WTC11 (cell line): Measurements from ENCODE around the gene KCNH8. TPM values are rescaled to one million over a fixed set of nuclear protein-coding genes. Genes with fewer than 3 reads are reported as not detected.

Experiments
- ATAC-seq: fragments of 200-7000 bp; cut with Tn5 transposase; 2 replicates; pipeline ENCODE4 v1.10.0; 2021; ENCODE audit warnings: mild to moderate bottlenecking, moderate library complexity
- CTCF ChIA-PET: fragments of 300-600 bp; sonication (Branson Sonifier 250); formaldehyde crosslinking; loops from one replicate; lab custom pipeline; 2021; ENCODE audit warnings: antibody characterized with exemption; lab: Charles Lee
- POLR2A ChIA-PET: fragments of 350-600 bp; sonication (Branson Sonifier 250); formaldehyde crosslinking; loops from one replicate; lab custom pipeline; 2021; ENCODE audit warnings: antibody characterized with exemption; lab: Charles Lee
- DNase-seq: peaks from one replicate; pipeline ENCODE4 v3.0.0; 2021; ENCODE audit warnings: low spot score
- H3K27ac Mint-ChIP-seq: 2 replicates; pipeline ENCODE4 v1.8.0; 2021; ENCODE audit warnings: mixed read lengths
- H3K27me3 Mint-ChIP-seq: 2 replicates; pipeline ENCODE4 v1.8.0; 2021; ENCODE audit warnings: low read depth, mild to moderate bottlenecking, moderate library complexity, mixed read lengths
- H3K36me3 Mint-ChIP-seq: 2 replicates; pipeline ENCODE4 v1.8.0; 2021; ENCODE audit warnings: mixed read lengths
- H3K4me1 Mint-ChIP-seq: 2 replicates; pipeline ENCODE4 v1.8.0; 2022; ENCODE audit warnings: mixed read lengths
- H3K4me3 Mint-ChIP-seq: 2 replicates; pipeline ENCODE4 v1.8.0; 2021; ENCODE audit warnings: mild to moderate bottlenecking, moderate library complexity, mixed read lengths
- H3K9me3 Mint-ChIP-seq: 2 replicates; pipeline ENCODE4 v1.8.0; 2021; ENCODE audit warnings: mixed read lengths
- AR ChIP-seq: fragments of 250-450 bp; sonication (Bioruptor Pico); IDR thresholded peaks from 2 replicates; pipeline ENCODE4 v1.9.0; 2021; ENCODE audit warnings: mild to moderate bottlenecking
- ESRRA ChIP-seq: sonication (generic); formaldehyde crosslinking; IDR thresholded peaks from 2 replicates; pipeline ENCODE4 v1.8.1; 2022; ENCODE audit warnings: mild to moderate bottlenecking, missing genetic modification reagents, borderline replicate concordance
- GABPB1 ChIP-seq: sonication (generic); formaldehyde crosslinking; IDR thresholded peaks from 2 replicates; pipeline ENCODE4 v1.8.1; 2023; ENCODE audit warnings: mild to moderate bottlenecking, missing genetic modification reagents
- GRHL2 ChIP-seq: fragments of 250-450 bp; sonication (Bioruptor Pico); IDR thresholded peaks from 2 replicates; pipeline ENCODE4 v1.8.0; 2022; ENCODE audit warnings: mild to moderate bottlenecking, moderate library complexity; ENCODE audit not compliant: insufficient replicate concordance, severe bottlenecking
- HMGA2 ChIP-seq: fragments of 250-450 bp; sonication (Bioruptor Pico); IDR thresholded peaks from 2 replicates; pipeline ENCODE4 v1.4.0; 2021; ENCODE audit warnings: mild to moderate bottlenecking, moderate library complexity
- IRF1 ChIP-seq: sonication (generic); formaldehyde crosslinking; IDR thresholded peaks from 2 replicates; pipeline ENCODE4 v1.8.0; 2023; ENCODE audit warnings: missing genetic modification reagents
- JAZF1 ChIP-seq: fragments of 250-450 bp; sonication (Bioruptor Pico); IDR thresholded peaks from 2 replicates; pipeline ENCODE4 v1.9.0; 2021; ENCODE audit warnings: moderate library complexity, mild to moderate bottlenecking, inconsistent platforms
- NR1H2 ChIP-seq: sonication (generic); formaldehyde crosslinking; IDR thresholded peaks from 2 replicates; pipeline ENCODE4 v1.9.0; 2021; ENCODE audit warnings: mild to moderate bottlenecking, moderate library complexity, missing genetic modification reagents
- STAT6 ChIP-seq: sonication (generic); formaldehyde crosslinking; conservative IDR thresholded peaks from 2 replicates; pipeline ENCODE4 v1.8.1; 2023; ENCODE audit warnings: mild to moderate bottlenecking, low read depth, missing genetic modification reagents, moderate library complexity
- TEAD4 ChIP-seq: sonication (generic); formaldehyde crosslinking; IDR thresholded peaks from 2 replicates; pipeline ENCODE4 v1.8.0; 2022; ENCODE audit warnings: mild to moderate bottlenecking, missing genetic modification reagents
- ZBTB21 ChIP-seq: sonication (generic); formaldehyde crosslinking; IDR thresholded peaks from 2 replicates; pipeline ENCODE4 v1.8.1; 2023; ENCODE audit warnings: mild to moderate bottlenecking, missing genetic modification reagents, borderline replicate concordance
- ZNF138 ChIP-seq: sonication (generic); formaldehyde crosslinking; conservative IDR thresholded peaks from 2 replicates; pipeline ENCODE4 v1.8.1; 2022; ENCODE audit warnings: mild to moderate bottlenecking, moderate library complexity, missing genetic modification reagents
- ZNF219 ChIP-seq: sonication (generic); formaldehyde crosslinking; IDR thresholded peaks from 2 replicates; pipeline ENCODE4 v1.8.0; 2023; ENCODE audit warnings: missing genetic modification reagents, mild to moderate bottlenecking, borderline replicate concordance
- ZNF281 ChIP-seq: sonication (generic); formaldehyde crosslinking; IDR thresholded peaks from 2 replicates; pipeline ENCODE4 v1.8.0; 2023; ENCODE audit warnings: mild to moderate bottlenecking, missing genetic modification reagents
- ZNF317 ChIP-seq: sonication (generic); formaldehyde crosslinking; IDR thresholded peaks from 2 replicates; pipeline ENCODE4 v1.8.1; 2023; ENCODE audit warnings: low read depth, mild to moderate bottlenecking, moderate library complexity, missing genetic modification reagents, borderline replicate concordance
- ZNF416 ChIP-seq: fragments of 250-450 bp; sonication (Bioruptor Pico); IDR thresholded peaks from 2 replicates; pipeline ENCODE4 v1.9.0; 2021; ENCODE audit warnings: mild to moderate bottlenecking, inconsistent platforms
- ZNF423 ChIP-seq: fragments of 250-450 bp; sonication (Bioruptor Pico); IDR thresholded peaks from 2 replicates; pipeline ENCODE4 v2.1.2; 2022; ENCODE audit warnings: mild to moderate bottlenecking, moderate library complexity
- ZNF671 ChIP-seq: fragments of 250-450 bp; sonication (Bioruptor Pico); IDR thresholded peaks from 2 replicates; pipeline ENCODE4 v1.8.0; 2021; ENCODE audit warnings: mild to moderate bottlenecking
- total RNA-seq: library from RNA; stranded (reverse); gene quantifications from 3 replicates; pipeline ENCODE4 v1.2.3, GENCODE V29; 2021
- TF ChIP-seq, protein P1 (sequence below): sonication (generic); formaldehyde crosslinking; IDR thresholded peaks from 2 replicates; pipeline ENCODE4 v1.8.1; 2022; ENCODE audit warnings: missing genetic modification reagents, borderline replicate concordance
- TF ChIP-seq, protein P2 (sequence below): sonication (generic); formaldehyde crosslinking; IDR thresholded peaks from 2 replicates; pipeline ENCODE4 v1.8.0; 2022; ENCODE audit warnings: mild to moderate bottlenecking, missing genetic modification reagents
- TF ChIP-seq, protein P3 (sequence below): sonication (generic); formaldehyde crosslinking; IDR thresholded peaks from 2 replicates; pipeline ENCODE4 v1.8.0; 2022; ENCODE audit warnings: mild to moderate bottlenecking, missing genetic modification reagents

Gene KCNH8
- total RNA-seq, 1 experiment from 2014 or later: 2.8 TPM

DNA sequence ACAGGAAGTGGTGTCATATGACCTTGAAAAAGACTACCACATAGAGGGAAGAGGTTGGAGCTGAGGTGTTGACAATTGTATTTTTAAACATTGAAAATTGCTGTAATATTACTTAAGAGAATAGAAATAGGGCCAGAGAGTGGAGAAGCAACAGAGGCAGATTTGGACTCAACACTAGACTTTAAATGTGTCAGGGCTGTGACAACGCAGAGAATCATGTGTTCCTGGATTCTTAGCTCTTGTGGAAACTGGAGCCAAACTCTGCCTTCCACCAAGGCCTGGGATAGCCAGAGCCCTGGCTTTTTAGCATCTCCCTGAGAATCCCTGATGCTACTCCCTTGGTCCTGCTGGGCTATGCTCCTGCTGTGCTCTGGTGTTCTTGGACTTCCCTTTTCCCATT is 277.5 kb downstream of the KCNH8 start (continued):
- TF ChIP-seq TEAD4 (no peak), JAZF1 (CRISPR knock-in tag) (no peak), ZNF416 (no peak), STAT6 (CRISPR knock-in tag) (no peak), GRHL2 (CRISPR knock-in tag) (no peak), ZNF219 (CRISPR knock-in tag) (no peak), GABPB1 (CRISPR knock-in tag) (no peak), ZNF423 (CRISPR knock-in tag) (no peak)
- TF ChIP-seq, protein P1, sequence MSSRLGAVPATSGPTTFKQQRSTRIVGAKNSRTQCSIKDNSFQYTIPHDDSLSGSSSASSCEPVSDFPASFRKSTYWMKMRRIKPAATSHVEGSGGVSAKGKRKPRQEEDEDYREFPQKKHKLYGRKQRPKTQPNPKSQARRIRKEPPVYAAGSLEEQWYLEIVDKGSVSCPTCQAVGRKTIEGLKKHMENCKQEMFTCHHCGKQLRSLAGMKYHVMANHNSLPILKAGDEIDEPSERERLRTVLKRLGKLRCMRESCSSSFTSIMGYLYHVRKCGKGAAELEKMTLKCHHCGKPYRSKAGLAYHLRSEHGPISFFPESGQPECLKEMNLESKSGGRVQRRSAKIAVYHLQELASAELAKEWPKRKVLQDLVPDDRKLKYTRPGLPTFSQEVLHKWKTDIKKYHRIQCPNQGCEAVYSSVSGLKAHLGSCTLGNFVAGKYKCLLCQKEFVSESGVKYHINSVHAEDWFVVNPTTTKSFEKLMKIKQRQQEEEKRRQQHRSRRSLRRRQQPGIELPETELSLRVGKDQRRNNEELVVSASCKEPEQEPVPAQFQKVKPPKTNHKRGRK (CRISPR knock-in tag): no peak

- Mint-ChIP-seq H3K36me3 (no peaks in the 10 kb centered on the region), H3K4me3 (no peak overlapping the region), H3K27me3 (no peaks in the 10 kb centered on the region), H3K4me1 (peaks cover 13% of the 10 kb centered on the region), H3K9me3 (no peaks in the 10 kb centered on the region), H3K27ac (no peak overlapping the region)
- CTCF ChIA-PET: no interaction called here
- POLR2A ChIA-PET: no interaction called here
- TF ChIP-seq GRHL2 (CRISPR knock-in tag): no peak
- TF ChIP-seq AR (CRISPR knock-in tag): no peak
- no peak for TF ChIP-seq NR1H2 (CRISPR knock-in tag)
- no peak for TF ChIP-seq IRF1 (CRISPR knock-in tag)
- TF ChIP-seq ZNF671: no peak
- no peak for TF ChIP-seq ZBTB21 (CRISPR knock-in tag)
- DNase-seq (no peak), ATAC-seq (no peak)
Observed at GRCh38 chr3:19427422-19428149, 279.3 kb downstream of the KCNH8 start.

DNA sequence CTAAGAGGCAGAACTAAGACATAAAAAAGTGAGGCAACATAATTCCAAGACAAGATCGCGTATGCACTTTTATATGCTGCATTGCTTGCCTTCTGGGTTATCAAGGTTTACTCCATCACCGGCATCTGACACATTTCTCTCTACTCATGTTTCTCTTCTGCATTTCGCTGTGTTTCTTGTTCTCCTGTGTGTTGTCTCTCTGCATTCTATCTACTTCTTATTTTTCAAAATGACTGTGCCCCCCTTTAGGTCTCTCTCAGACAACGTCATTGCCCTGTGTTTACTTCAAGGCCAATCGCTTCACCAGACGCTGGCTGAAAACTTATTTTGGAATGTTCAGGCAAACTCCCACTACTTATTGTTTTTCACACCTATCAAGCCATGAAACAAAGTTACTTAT is 280.4 kb downstream of the KCNH8 start:
- Mint-ChIP-seq H3K4me1 (peaks cover 13% of the 10 kb centered on the region), H3K27ac (no peak overlapping the region), H3K9me3 (no peaks in the 10 kb centered on the region), H3K27me3 (no peaks in the 10 kb centered on the region), H3K4me3 (no peak overlapping the region), H3K36me3 (no peaks in the 10 kb centered on the region)
- CTCF ChIA-PET: no interaction called here
- POLR2A ChIA-PET: no interaction called here
- ATAC-seq (no peak), DNase-seq (no peak)
- TF ChIP-seq GRHL2 (CRISPR knock-in tag) (no peak), ZNF281 (CRISPR knock-in tag) (no peak), HMGA2 (CRISPR knock-in tag) (no peak), ESRRA (CRISPR knock-in tag) (no peak), ZNF317 (no peak), ZNF138 (CRISPR knock-in tag) (no peak)
- TF ChIP-seq, protein P2, sequence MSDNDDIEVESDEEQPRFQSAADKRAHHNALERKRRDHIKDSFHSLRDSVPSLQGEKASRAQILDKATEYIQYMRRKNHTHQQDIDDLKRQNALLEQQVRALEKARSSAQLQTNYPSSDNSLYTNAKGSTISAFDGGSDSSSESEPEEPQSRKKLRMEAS (CRISPR knock-in tag): no peak
- TF ChIP-seq, protein P3, sequence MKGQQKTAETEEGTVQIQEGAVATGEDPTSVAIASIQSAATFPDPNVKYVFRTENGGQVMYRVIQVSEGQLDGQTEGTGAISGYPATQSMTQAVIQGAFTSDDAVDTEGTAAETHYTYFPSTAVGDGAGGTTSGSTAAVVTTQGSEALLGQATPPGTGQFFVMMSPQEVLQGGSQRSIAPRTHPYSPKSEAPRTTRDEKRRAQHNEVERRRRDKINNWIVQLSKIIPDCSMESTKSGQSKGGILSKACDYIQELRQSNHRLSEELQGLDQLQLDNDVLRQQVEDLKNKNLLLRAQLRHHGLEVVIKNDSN (CRISPR knock-in tag): no peak
